ENCODE data around the gene TOP3B. TPM values are rescaled to one million over a fixed set of nuclear protein-coding genes. Genes with fewer than 3 reads are reported as not detected.

The TOP3B gene
- total RNA-seq, 4 donors from 2014 or later: 8.2 to 15.7 (median 14.2) TPM

DNA sequence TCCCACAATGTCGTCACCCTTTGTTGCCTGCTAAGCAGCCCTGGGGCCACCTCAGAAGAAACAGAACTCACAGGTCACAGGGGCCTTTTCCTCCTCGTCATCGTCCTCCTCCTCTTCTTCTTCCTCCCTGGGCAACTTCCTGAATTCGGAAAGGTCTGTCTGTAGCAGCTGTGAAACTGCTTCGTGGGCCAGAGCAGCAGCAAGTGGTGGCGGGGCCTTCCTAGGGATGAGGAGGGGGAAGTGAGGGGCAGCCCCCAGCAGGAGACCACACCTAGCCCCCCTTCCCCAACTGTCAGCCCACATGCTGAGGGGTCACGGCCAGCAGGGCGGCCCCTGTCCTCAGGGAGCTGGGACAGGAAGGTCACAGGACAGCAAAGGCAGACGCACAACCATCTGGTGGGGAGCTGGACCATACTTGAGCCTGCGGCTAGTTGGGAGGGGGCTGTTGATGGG lies 43.1 kb downstream of the TOP3B start:
- Histone ChIP-seq H3K36me3 (no peaks in the 10 kb centered on the region), H3K27me3 (no peaks in the 10 kb centered on the region), H3K9me3 (no peaks in the 10 kb centered on the region), H3K4me3 (no peak overlapping the region), H3K27ac (peak overlapping the region; percentile 79 to 90 (median 86)), H3K4me1 (peaks cover 66 to 72% of the 10 kb centered on the region in 2 donors)
- TF ChIP-seq, protein P1, sequence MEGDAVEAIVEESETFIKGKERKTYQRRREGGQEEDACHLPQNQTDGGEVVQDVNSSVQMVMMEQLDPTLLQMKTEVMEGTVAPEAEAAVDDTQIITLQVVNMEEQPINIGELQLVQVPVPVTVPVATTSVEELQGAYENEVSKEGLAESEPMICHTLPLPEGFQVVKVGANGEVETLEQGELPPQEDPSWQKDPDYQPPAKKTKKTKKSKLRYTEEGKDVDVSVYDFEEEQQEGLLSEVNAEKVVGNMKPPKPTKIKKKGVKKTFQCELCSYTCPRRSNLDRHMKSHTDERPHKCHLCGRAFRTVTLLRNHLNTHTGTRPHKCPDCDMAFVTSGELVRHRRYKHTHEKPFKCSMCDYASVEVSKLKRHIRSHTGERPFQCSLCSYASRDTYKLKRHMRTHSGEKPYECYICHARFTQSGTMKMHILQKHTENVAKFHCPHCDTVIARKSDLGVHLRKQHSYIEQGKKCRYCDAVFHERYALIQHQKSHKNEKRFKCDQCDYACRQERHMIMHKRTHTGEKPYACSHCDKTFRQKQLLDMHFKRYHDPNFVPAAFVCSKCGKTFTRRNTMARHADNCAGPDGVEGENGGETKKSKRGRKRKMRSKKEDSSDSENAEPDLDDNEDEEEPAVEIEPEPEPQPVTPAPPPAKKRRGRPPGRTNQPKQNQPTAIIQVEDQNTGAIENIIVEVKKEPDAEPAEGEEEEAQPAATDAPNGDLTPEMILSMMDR (IDR thresholded peaks at IDR 0.05 in 4 of 5, conservative IDR thresholded peaks at IDR 0.05 in 1 of 5): no peak
- TF ChIP-seq POLR2A (IDR thresholded peaks at IDR 0.05): no peak
- ATAC-seq (no peak), DNase-seq (no peak)
- in situ Hi-C loops (cut with MboI; ENCODE audit: low sequenced_read_pairs in 4 of 4) (loop anchor here in 2 of 4 donors (5.0 to 10.0 kb wide), 2 partner anchors 225 to 227 kb away; no protein-coding TSS in a partner anchor), intact Hi-C loops (cut with DNase I; ENCODE audit: low total_unique reads) (loop anchor here (5.0 to 10.0 kb wide), 3 partner anchors 72 to 272 kb away; partner anchors contain the start of genes MAPK1 and PPIL2)

DNA sequence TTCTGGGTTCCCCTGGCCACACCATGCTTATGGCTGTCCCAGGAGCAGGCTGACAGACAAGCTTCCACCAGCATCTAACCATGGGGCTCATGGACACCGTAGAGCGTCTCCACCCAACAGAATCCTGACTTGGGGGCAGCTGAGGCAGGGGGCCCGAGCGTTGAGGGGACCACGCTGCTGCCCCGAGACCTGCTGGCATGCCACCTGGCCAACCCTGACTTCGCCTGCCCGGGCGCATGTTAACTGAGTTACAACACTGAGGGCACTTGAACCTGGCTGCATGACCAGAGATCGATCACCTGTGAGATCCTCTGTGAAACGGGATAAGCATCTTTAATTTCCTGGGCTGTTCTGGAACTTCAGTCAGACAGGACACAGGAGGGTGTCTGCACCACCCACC lies 43.7 kb downstream of the TOP3B start:
- H3K9me3 ChIP-seq: no peaks in the 10 kb centered on the region
- intact Hi-C loops (cut with DNase I; ENCODE audit: low total_unique reads): loop anchor here (1.0 to 10.0 kb wide), 5 partner anchors 12 to 272 kb away; partner anchors contain the start of genes MAPK1 and PPIL2
- ATAC-seq: no peak
- DNase-seq: no peak
- H3K4me3 ChIP-seq: peak overlapping the region in 3 of 4 donors; percentile 53 to 68 (median 61)
- no peaks in the 10 kb centered on the region for H3K27me3 ChIP-seq
- in situ Hi-C loops (cut with MboI; ENCODE audit: low sequenced_read_pairs in 4 of 4): loop anchor here in 2 of 4 donors (5.0 to 10.0 kb wide), 2 partner anchors 224 to 227 kb away; no protein-coding TSS in a partner anchor
- no peak for TF ChIP-seq POLR2A (IDR thresholded peaks at IDR 0.05)
- TF ChIP-seq, protein P1 (IDR thresholded peaks at IDR 0.05 in 4 of 5, conservative IDR thresholded peaks at IDR 0.05 in 1 of 5): no peak
- peak overlapping the region; percentile 79 to 90 (median 86) for H3K27ac ChIP-seq
- H3K36me3 ChIP-seq: no peaks in the 10 kb centered on the region
- H3K4me1 ChIP-seq: peaks cover 61 to 66% of the 10 kb centered on the region in 2 donors

DNA sequence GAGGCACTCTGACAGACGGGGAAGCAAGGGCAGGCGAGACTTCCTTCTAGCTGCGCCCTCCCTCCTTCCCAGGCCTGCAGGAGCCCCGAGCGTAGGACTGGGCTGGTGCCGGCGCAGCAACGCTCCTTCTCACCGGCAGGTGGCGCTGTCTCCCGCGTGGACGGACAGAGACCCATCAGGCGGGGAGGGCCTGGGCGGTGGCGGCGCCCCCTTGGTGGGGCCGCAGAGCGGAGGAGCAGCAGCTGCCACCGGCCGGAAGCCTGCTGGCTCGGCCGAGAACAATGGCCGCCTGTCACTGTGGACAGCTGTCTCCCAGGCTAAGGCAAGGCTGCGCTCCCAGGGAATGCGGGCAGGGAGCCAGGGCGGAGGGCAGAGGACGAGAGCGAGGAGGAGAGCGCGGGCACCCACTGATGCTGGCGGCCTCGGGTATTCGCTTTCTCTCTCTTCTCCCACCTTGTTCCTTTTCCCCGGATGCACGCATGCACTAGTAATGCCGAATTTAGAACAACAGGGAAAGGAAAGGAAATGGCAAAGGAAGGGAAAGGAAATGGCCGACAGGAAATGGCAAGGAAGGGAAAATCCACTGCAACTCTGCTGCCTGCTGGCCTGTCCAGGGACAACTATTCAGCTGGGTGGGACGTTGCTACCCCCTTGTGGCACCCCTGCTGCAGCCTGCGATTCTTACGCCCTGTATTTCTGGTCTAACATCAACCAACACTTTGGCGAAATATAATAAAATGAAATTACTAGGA lies 44.3 kb downstream of the TOP3B start:
- Histone ChIP-seq H3K27ac (peak overlapping the region; percentile 79 to 90 (median 86)), H3K27me3 (no peaks in the 10 kb centered on the region), H3K4me1 (peaks cover 55 to 61% of the 10 kb centered on the region in 2 donors), H3K4me3 (peak overlapping the region; percentile 53 to 68 (median 62)), H3K36me3 (peaks cover 0 to 4% of the 10 kb centered on the region in 2 donors), H3K9me3 (no peaks in the 10 kb centered on the region)
- ATAC-seq: peak; percentile 88 to 90
- TF ChIP-seq POLR2A (IDR thresholded peaks at IDR 0.05): no peak
- TF ChIP-seq, protein P1 (IDR thresholded peaks at IDR 0.05 in 4 of 5, conservative IDR thresholded peaks at IDR 0.05 in 1 of 5): peak; percentile 95 to 100 (median 99)
- DNase-seq: peak; percentile 84 to 91
- in situ Hi-C loops (cut with MboI; ENCODE audit: low sequenced_read_pairs in 4 of 4): loop anchor here in 2 of 4 donors (5.0 to 10.0 kb wide), 2 partner anchors 223 to 226 kb away; no protein-coding TSS in a partner anchor
- intact Hi-C loops (cut with DNase I; ENCODE audit: low total_unique reads): loop anchor here (1.0 to 10.0 kb wide), 5 partner anchors 13 to 271 kb away; partner anchors contain the start of genes MAPK1 and PPIL2

DNA sequence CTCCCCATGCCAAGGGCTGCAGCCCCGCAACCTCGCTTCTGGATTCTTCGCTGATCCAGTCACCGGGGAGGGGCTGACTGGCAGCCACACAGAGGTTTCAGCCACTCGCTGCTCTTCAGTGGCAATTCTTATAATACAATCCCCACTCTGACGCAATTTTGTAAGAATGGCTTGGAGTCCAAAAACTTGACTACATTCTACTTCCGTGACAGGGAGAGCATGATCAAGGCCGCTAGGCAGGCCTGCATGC lies 44.8 kb downstream of the TOP3B start:
- ATAC-seq (peak; percentile 28 to 46), DNase-seq (no peak)
- Histone ChIP-seq H3K27me3 (no peaks in the 10 kb centered on the region), H3K4me3 (peak overlapping the region; percentile 53 to 68 (median 62)), H3K4me1 (peaks cover 50 to 56% of the 10 kb centered on the region in 2 donors), H3K9me3 (no peaks in the 10 kb centered on the region), H3K27ac (peak overlapping the region; percentile 79 to 90 (median 86)), H3K36me3 (peaks cover 0 to 9% of the 10 kb centered on the region in 2 donors)
- in situ Hi-C loops (cut with MboI; ENCODE audit: low sequenced_read_pairs in 4 of 4): loop anchor here in 2 of 4 donors (5.0 to 10.0 kb wide), 2 partner anchors 223 to 225 kb away; no protein-coding TSS in a partner anchor
- intact Hi-C loops (cut with DNase I; ENCODE audit: low total_unique reads): loop anchor here (1.0 to 10.0 kb wide), 5 partner anchors 14 to 270 kb away; partner anchors contain the start of genes MAPK1 and PPIL2
- no peak for TF ChIP-seq POLR2A (IDR thresholded peaks at IDR 0.05)
- TF ChIP-seq, protein P1 (IDR thresholded peaks at IDR 0.05 in 4 of 5, conservative IDR thresholded peaks at IDR 0.05 in 1 of 5): no peak

Data from gastrocnemius medialis (tissue), 4 donors.